GM19035 (cell line): ENCODE measurements around the gene UPK3A.
"Not testable (repeated sequence)": the region's sequence is repeated elsewhere in the genome, so short reads cannot be mapped to it uniquely, and the experiment has no call there.

Experiments used
- ATAC-seq: cut with Tn5 transposase; IDR thresholded peaks from one replicate; pipeline ENCODE4 v1.9.1; 2021; ENCODE audit not compliant: unreplicated experiment

The UPK3A gene

DNA sequence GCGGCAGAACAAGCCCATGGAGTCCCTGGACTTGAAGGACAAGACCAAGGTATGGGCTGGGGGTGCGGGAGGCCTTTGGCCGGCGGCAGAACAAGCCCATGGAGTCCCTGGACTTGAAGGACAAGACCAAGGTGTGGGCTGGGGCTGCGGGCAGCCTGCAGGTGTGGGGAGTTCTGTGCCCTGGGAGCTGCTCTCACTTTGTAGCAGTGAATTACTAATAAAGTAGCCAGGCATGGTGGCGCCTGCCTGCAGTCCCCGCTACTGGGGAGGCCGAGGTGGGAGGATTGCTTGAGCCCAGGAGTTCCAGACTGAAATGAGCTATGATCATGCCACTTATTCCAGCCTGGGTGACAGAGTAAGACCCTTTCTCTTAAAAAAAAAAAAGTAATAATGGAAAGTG is 43.5 kb downstream of the UPK3A start:
- ATAC-seq, result not testable (repeated sequence)

DNA sequence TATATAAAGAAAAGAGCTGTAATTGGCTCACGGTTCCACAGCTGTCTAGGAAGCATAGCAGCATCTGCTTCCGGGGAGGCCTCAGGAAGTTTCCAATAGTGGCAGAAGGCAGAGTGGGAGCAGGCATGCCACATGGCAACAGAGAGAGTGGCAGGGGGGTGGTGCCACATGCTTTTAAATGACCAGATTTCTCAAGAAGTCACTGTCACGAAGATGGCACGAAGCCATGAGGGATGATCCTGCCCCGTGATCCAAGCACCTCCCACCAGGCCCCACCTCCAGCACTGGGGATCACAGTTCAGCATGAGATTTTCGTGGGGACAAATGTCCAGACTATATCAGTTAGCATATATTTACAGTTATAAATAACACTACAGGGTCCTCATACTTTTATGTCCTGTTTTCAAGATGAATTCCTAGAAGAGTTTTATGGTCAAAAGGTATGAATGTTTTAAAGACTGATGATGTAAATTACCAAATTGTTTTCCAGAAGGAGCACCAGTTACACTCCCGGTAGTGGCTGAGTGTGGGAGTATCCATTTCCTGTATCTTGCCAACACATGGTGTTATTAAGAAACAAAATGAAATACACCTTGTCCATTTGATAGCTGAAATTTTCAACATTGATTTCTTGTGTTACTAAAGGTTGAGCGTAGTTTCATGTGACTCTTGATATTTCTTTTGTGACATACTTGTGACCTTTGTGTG is 44.2 kb downstream of the UPK3A start:
- ATAC-seq, result no peak

GRCh38 chr22:45329530-45329936 is 44.8 kb downstream of the UPK3A start:
- no peak for ATAC-seq

GRCh38 chr22:45330548-45330947 is 45.8 kb downstream of the UPK3A start:
- no peak for ATAC-seq

GRCh38 chr22:45331486-45331885 is 46.7 kb downstream of the UPK3A start:
- no peak for ATAC-seq

- no peak for ATAC-seq
Measured at GRCh38 chr22:45332001-45332400, 47.3 kb downstream of the UPK3A start.

- no peak for ATAC-seq
Measured at GRCh38 chr22:45334068-45334467, 49.3 kb downstream of the UPK3A start.

GRCh38 chr22:45334528-45334927 is 49.8 kb downstream of the UPK3A start:
- no peak for ATAC-seq

DNA sequence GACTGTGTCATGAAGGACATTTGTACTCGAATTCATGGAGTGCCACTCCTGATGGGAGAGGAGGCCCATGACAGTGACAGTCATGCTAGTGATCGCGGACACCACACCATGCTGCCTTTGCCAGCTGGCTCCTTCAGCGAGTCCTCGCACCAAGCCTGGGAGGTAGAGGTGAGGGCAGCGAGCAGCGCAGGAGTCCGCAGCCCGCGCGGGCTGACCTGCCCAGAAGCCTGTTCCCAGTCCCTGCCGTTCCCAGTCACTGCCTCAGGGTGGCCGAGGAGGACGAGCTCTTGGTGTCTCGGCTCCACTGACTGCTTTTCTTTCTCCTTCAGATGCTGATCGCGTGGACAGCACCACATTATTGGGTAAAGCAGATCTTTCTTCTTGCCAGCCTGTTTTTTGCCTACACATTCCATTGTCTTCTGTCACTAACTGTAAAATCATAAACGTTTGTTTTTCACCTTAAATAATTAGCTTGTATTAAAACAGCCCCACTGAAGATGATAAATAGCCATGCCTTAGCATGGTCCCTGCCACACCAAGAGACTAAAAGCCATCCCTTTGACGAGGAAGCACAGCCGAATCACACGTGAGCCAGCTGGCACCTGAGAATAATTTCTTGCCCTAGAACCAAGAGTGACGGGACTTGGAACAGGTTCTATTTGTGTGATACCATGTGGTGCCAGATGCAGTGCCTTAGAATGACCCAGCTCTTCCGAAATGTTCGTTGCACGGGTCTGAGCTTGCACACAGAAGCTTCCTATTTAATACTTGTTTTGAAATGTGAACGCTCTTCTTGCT is 50.5 kb downstream of the UPK3A start:
- ATAC-seq, result no peak

GRCh38 chr22:45335854-45336522 is 51.2 kb downstream of the UPK3A start:
- no peak for ATAC-seq

GRCh38 chr22:45336971-45337431 is 52.3 kb downstream of the UPK3A start:
- ATAC-seq, result no peak

- no peak for ATAC-seq
Measured at GRCh38 chr22:45337536-45337935, 52.8 kb downstream of the UPK3A start.

GRCh38 chr22:45338795-45339194 is 54.0 kb downstream of the UPK3A start:
- ATAC-seq, result no peak

- no peak for ATAC-seq
Measured at GRCh38 chr22:45340323-45340722, 55.6 kb downstream of the UPK3A start.

DNA sequence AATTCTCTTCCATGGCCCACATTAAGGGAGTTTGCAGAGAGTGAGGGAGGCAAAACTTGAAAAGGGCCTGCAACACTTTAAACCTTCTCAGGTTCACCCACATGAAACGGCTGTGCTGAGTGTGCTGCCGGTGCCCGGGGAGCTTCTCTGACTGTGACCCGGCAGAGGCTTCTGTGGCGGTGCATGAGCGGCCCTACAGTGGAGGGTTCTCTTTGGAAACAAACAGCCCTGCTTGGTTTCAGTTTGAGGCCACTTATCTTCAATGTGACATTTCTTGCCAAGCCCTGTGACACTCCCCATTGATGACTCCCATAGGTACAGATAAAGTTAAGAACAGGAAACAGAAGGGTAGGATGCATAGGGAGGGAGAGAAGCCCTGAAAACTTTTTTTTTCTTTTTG is 56.7 kb downstream of the UPK3A start:
- no peak for ATAC-seq

- no peak for ATAC-seq
Measured at GRCh38 chr22:45343143-45343542, 58.4 kb downstream of the UPK3A start.

DNA sequence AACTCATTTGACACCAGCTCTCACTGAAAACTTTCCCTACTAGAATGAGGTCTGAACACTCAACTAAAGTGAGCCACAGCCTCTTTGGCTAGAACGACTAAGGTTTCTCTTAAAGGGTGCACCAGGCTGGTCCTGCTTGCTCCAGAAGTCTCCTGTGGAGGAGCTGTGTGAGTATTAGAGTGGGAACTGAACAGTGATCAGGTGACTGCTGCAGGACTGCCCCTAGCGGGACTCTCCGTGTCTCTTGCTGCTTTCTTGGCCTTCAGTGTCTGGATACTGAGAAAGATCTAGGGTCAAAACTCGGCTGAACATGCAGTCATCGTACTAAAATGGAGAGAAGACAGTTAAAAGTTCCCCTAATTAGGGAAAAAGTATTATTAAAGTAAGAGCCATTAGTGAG is 59.6 kb downstream of the UPK3A start:
- no peak for ATAC-seq
